OCI-LY7 (cell line): ENCODE data around the gene CD226. TPM values are rescaled to one million over a fixed set of nuclear protein-coding genes. Genes with fewer than 3 reads are reported as not detected.

Source experiments
- BruUV-seq: library from RNA; stranded (reverse); fragments of 400-500 nt; replicated peaks from 2 replicates; lab custom pipeline; 2021; lab: Mats Ljungman, UMichigan
- CTCF ChIA-PET: fragments of 300-600 bp; sonication (Branson Sonifier 250); formaldehyde crosslinking; loops from one replicate; lab custom pipeline; 2022; ENCODE audit warnings: antibody characterized with exemption; ENCODE audit not compliant: unreplicated experiment; lab: Charles Lee
- POLR2A ChIA-PET: fragments of 300-600 bp; sonication (Branson Sonifier 250); formaldehyde crosslinking; loops from one replicate; lab custom pipeline; 2022; ENCODE audit warnings: antibody characterized with exemption; lab: Charles Lee
- DNase-seq: peaks from one replicate; pipeline ENCODE4 v3.0.0-alpha.2; 2015; ENCODE audit warnings: low spot score
- H2AFZ ChIP-seq: fragments of 200-600 bp; sonication (generic), shearing (Covaris generic); 2 replicates; pipeline ENCODE4 v1.6.1; 2014; ENCODE audit warnings: mild to moderate bottlenecking, antibody characterized with exemption, low read length, moderate library complexity
- H3K27ac ChIP-seq: fragments of 200-600 bp; sonication (generic); 2 replicates; pipeline ENCODE4 v1.5.1; 2014; ENCODE audit warnings: mixed run types, low read depth, mild to moderate bottlenecking, moderate library complexity, low read length, inconsistent platforms; ENCODE audit not compliant: poor library complexity, severe bottlenecking
- H3K36me3 ChIP-seq: fragments of 200-600 bp; sonication (generic); 2 replicates; pipeline ENCODE4 v1.6.1; 2014; ENCODE audit warnings: mild to moderate bottlenecking, antibody characterized with exemption, low read length, moderate library complexity, mixed read lengths; ENCODE audit not compliant: insufficient read depth
- H3K4me1 ChIP-seq: fragments of 200-600 bp; sonication (generic); 2 replicates; pipeline ENCODE4 v1.5.1; 2014; ENCODE audit warnings: mild to moderate bottlenecking, low read length; ENCODE audit not compliant: insufficient read depth, poor library complexity, severe bottlenecking
- H3K4me2 ChIP-seq: fragments of 200-600 bp; sonication (generic); 2 replicates; pipeline ENCODE4 v1.6.1; 2014; ENCODE audit warnings: mild to moderate bottlenecking, low read length
- H3K4me3 ChIP-seq: fragments of 200-600 bp; sonication (generic); 2 replicates; pipeline ENCODE4 v1.5.1; 2014; ENCODE audit warnings: mild to moderate bottlenecking, low read depth, low read length; ENCODE audit not compliant: poor library complexity, severe bottlenecking
- H3K79me2 ChIP-seq: fragments of 200-600 bp; sonication (generic); 2 replicates; pipeline ENCODE4 v1.6.1; 2016; ENCODE audit warnings: low read depth, mild to moderate bottlenecking, low read length, moderate library complexity, mixed read lengths; ENCODE audit not compliant: insufficient read depth
- H3K9me2 ChIP-seq: fragments of 200-600 bp; sonication (generic); 2 replicates; pipeline ENCODE4 v1.6.1; 2016; ENCODE audit warnings: mild to moderate bottlenecking, low read length, mixed read lengths; ENCODE audit not compliant: insufficient read depth
- H3K9me3 ChIP-seq: fragments of 200-600 bp; sonication (generic); 2 replicates; pipeline ENCODE4 v1.6.1; 2014; ENCODE audit warnings: mild to moderate bottlenecking, mixed run types, low read length, mixed read lengths
- H4K20me1 ChIP-seq: fragments of 200-600 bp; sonication (generic); 2 replicates; pipeline ENCODE4 v1.6.1; 2014; ENCODE audit warnings: mild to moderate bottlenecking, antibody characterized with exemption, low read length, moderate library complexity, mixed read lengths; ENCODE audit not compliant: insufficient read depth
- CTCF ChIP-seq: fragments of 200-600 bp; sonication (generic); conservative IDR thresholded peaks from 2 replicates; pipeline ENCODE4 v1.5.1; 2014; ENCODE audit warnings: mild to moderate bottlenecking, antibody characterized with exemption, low read length, moderate library complexity, mixed read lengths
- EZH2phosphoT487 ChIP-seq: fragments of 200-600 bp; sonication (generic); IDR thresholded peaks from 2 replicates; pipeline ENCODE4 v1.6.1; 2018; ENCODE audit warnings: low read depth, borderline replicate concordance, mild to moderate bottlenecking, mixed run types, antibody characterized with exemption, low read length, moderate library complexity, mixed read lengths
- intact Hi-C: fragments of 100-400 bp; cut with micrococcal nuclease; formaldehyde crosslinking; loops from one replicate; pipeline ENCODE4 v1.10.0; 2022; ENCODE audit not compliant: unreplicated experiment
- total RNA-seq, 2 experiments: library from RNA; depleted of rRNA in 1 of 2; stranded (reverse); fragments of >200 nt in 1 of 2; shearing (Covaris generic) in 1 of 2; gene quantifications; 2 replicates each; pipeline ENCODE4 v1.2.3, GENCODE V29; 2014 to 2022

The CD226 gene
- total RNA-seq, 2 experiments from 2014 or later, result 0.25 TPM; not detected in 1

- Histone ChIP-seq H3K4me1 (no peaks in the 10 kb centered on the region), H2AFZ (no peak overlapping the region), H3K9me3 (no peaks in the 10 kb centered on the region), H3K4me3 (no peak overlapping the region), H3K4me2 (no peak overlapping the region), H3K79me2 (no peaks in the 10 kb centered on the region), H3K27ac (no peak overlapping the region), H4K20me1 (no peaks in the 10 kb centered on the region), H3K9me2 (no peaks in the 10 kb centered on the region), H3K36me3 (no peaks in the 10 kb centered on the region)
- no peak for DNase-seq
- ChIA-PET CTCF (no interaction called here), POLR2A (interaction anchor here (0.6 kb wide), 1 partner anchor 92 kb away, joined by 3 read pairs; no protein-coding TSS in a partner anchor)
- intact Hi-C loops, result no loop called here
- TF ChIP-seq EZH2phosphoT487 (no peak), CTCF (no peak)
- BruUV-seq, result no TSS peak
Measured at GRCh38 chr18:69854455-69854854, 93.2 kb downstream of the CD226 start.

- no peak overlapping the region for H3K4me2 ChIP-seq
- intact Hi-C loops, result no loop called here
- no peaks in the 10 kb centered on the region for H3K9me3 ChIP-seq
- no peaks in the 10 kb centered on the region for H3K36me3 ChIP-seq
- H4K20me1 ChIP-seq, result no peaks in the 10 kb centered on the region
- no peaks in the 10 kb centered on the region for H3K9me2 ChIP-seq
- DNase-seq, result no peak
- H3K4me1 ChIP-seq, result no peaks in the 10 kb centered on the region
- CTCF ChIA-PET, result no interaction called here
- H3K4me3 ChIP-seq, result no peak overlapping the region
- no peak for TF ChIP-seq CTCF
- H3K79me2 ChIP-seq, result no peaks in the 10 kb centered on the region
- no peak overlapping the region for H2AFZ ChIP-seq
- POLR2A ChIA-PET, result no interaction called here
- no TSS peak for BruUV-seq
- no peak overlapping the region for H3K27ac ChIP-seq
Measured at GRCh38 chr18:69853051-69853450, 94.6 kb downstream of the CD226 start.

- ChIA-PET CTCF (no interaction called here), POLR2A (interaction anchor here (1.2 kb wide), 1 partner anchor 234 kb away, joined by 3 read pairs; no protein-coding TSS in a partner anchor)
- no peak overlapping the region for H3K27ac ChIP-seq
- H3K9me2 ChIP-seq, result no peaks in the 10 kb centered on the region
- no peaks in the 10 kb centered on the region for H3K4me1 ChIP-seq
- H3K79me2 ChIP-seq, result no peaks in the 10 kb centered on the region
- no peak for DNase-seq
- H3K4me3 ChIP-seq, result no peak overlapping the region
- no peaks in the 10 kb centered on the region for H3K36me3 ChIP-seq
- no peak overlapping the region for H3K4me2 ChIP-seq
- no peak overlapping the region for H2AFZ ChIP-seq
- no peaks in the 10 kb centered on the region for H4K20me1 ChIP-seq
- no peak for TF ChIP-seq CTCF
- no TSS peak for BruUV-seq
- intact Hi-C loops, result no loop called here
- no peaks in the 10 kb centered on the region for H3K9me3 ChIP-seq
Measured at GRCh38 chr18:69845593-69846506, 101.8 kb downstream of the CD226 start.
